ENCODE data around the gene BCL11A.

Gene BCL11A

DNA sequence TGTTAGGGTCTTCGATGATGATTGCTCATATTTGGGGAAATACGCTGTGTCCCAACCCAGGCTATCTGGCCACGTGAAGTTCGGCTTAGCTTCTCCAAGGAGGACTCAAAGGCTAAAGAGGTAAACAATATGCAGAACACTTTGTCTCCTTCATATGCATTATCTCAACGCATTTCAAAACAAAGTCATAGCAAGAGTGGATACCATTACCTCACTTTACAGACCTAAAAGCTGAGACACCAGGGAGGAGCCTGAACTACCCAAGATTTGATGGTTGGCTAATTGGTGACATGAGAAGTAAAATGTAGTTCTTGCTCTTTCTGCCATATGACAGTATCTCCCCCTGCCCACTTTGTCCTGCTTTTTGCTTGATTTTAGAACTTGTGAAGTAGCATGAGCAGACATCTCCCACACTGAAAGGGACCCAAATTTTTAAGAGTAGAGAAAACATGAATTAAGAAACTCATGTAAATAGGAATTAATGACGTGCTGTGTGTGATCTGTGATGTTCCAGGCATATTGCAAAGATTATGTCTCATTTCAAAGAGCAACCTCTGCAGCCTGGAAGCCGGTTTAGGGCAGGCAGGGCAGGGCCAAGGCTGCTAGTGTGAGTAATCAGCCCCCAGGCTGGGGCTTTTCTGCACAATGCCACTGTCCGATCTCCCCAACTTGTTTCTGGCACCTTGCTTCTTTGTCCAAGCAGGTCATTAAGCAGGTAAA, 144.5 kb downstream of the BCL11A start:
- TF ChIP-seq, protein P1, sequence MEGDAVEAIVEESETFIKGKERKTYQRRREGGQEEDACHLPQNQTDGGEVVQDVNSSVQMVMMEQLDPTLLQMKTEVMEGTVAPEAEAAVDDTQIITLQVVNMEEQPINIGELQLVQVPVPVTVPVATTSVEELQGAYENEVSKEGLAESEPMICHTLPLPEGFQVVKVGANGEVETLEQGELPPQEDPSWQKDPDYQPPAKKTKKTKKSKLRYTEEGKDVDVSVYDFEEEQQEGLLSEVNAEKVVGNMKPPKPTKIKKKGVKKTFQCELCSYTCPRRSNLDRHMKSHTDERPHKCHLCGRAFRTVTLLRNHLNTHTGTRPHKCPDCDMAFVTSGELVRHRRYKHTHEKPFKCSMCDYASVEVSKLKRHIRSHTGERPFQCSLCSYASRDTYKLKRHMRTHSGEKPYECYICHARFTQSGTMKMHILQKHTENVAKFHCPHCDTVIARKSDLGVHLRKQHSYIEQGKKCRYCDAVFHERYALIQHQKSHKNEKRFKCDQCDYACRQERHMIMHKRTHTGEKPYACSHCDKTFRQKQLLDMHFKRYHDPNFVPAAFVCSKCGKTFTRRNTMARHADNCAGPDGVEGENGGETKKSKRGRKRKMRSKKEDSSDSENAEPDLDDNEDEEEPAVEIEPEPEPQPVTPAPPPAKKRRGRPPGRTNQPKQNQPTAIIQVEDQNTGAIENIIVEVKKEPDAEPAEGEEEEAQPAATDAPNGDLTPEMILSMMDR (IDR thresholded peaks at IDR 0.05; ENCODE audit: low read depth, low read length), result no peak
- DNase-seq (ENCODE audit: low read depth in 2 of 2), result no peak
- H3K4me3 ChIP-seq (replicated peaks in 1 of 2; ENCODE audit: low read depth in 2 of 2, low read length in 2 of 2), result no peak overlapping the region

DNA sequence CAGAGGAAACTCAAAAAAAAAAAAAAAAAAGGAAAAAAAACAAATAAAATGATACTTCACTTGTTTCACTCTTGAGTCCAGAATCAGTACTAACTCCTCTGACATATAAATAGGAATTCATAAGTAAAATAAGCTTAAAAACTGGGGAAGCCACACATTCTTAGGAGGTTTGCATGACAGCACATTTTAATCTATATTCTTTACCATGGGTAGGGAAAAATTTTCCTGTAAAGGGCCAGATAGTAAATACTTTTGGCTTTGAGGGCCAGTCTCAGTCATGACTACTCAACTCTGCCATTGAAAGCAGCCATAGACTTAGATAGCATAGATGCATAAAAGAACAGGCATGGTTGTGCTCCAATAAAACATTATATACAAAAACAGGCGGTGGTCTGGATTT, 145.2 kb downstream of the BCL11A start:
- no peak for DNase-seq (ENCODE audit: low read depth in 2 of 2)
- TF ChIP-seq, protein P1 (IDR thresholded peaks at IDR 0.05; ENCODE audit: low read depth, low read length), result no peak
- no peak overlapping the region for H3K4me3 ChIP-seq (replicated peaks in 1 of 2; ENCODE audit: low read depth in 2 of 2, low read length in 2 of 2)

DNA sequence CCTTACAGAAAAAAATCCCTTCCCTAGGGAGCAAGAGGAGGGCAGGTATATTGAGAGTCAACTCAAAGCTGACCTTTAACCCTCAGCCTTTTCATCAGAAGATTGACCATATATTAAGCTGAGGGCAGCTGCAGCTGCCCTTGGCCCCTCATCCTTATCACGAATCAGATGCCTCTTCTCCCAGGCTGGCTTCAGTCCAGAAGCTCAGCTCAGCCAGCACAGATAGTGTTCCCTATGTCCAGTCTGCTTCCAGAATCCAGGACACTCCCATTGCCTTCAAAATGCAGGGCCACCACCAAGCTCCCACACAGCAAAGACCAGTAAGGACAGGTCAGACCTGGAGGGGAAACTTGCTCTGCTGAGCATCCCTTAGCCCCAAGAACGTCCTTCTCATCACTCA, 146.1 kb downstream of the BCL11A start:
- no peak for DNase-seq (ENCODE audit: low read depth in 2 of 2)
- H3K4me3 ChIP-seq (replicated peaks in 1 of 2; ENCODE audit: low read depth in 2 of 2, low read length in 2 of 2), result no peak overlapping the region
- TF ChIP-seq, protein P1 (IDR thresholded peaks at IDR 0.05; ENCODE audit: low read depth, low read length), result no peak

DNA sequence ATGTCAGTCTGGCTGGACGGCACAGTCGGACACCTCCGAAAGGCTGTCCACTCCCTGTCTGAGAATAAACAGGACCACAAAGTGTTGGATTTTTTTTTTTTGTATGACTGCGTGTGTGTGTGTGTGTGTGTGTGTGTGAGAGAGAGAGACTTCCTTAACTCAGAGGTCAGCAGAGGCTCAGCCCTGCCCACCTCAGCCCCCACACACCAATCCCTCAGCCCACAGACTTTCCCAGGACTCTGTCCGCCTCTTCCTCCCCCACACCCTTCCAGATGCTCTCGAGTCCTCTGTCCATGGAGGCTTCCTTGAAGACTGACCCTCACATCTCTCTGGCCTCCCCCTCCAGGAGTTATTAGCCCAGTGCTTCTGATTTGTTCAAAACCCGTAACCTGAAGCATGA, 147.3 kb downstream of the BCL11A start:
- TF ChIP-seq, protein P1 (IDR thresholded peaks at IDR 0.05; ENCODE audit: low read depth, low read length), result no peak
- DNase-seq (ENCODE audit: low read depth in 2 of 2), result no peak
- no peak overlapping the region for H3K4me3 ChIP-seq (replicated peaks in 1 of 2; ENCODE audit: low read depth in 2 of 2, low read length in 2 of 2)

DNA sequence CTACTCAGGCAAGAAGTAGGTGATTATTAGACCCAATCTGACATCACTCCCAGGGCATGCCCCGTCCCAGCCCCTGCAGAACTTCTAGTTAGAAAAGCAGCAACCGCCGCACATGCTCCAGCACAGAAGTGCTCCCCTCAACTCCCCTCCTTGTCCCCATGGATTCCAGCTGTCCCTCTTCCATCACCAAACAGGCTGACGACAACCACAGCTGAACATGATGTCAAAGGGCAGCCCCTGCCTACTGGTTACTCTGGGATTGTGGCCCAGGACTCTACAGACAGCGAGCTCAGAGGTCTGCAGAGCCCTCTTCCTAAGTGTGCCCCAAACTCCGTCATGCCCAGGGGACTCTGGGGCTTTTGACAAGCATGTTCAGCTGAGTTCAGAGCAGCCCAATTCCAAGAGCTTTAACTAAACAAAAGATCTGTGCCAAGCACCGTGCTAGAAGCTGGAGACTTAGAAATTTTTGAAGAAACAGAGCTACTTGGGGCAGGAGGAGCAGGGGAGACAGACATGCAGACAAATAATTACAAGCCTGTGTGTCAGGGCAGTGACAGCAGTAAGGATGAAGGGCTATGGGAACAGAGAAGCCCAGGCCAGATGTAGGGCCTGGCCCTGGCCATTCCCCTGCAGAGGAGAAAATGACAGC, 148.1 kb downstream of the BCL11A start:
- H3K4me3 ChIP-seq (replicated peaks in 1 of 2; ENCODE audit: low read depth in 2 of 2, low read length in 2 of 2), result no peak overlapping the region
- TF ChIP-seq, protein P1 (IDR thresholded peaks at IDR 0.05; ENCODE audit: low read depth, low read length), result no peak
- no peak for DNase-seq (ENCODE audit: low read depth in 2 of 2)

Measured in cardiac fibroblast (primary cell).